Measurements from ENCODE around the gene ADAM11. TPM values are rescaled to one million over a fixed set of nuclear protein-coding genes. Genes with fewer than 3 reads are reported as not detected.

Gene ADAM11
- polyA plus RNA-seq, 2 of the 4 experiments (the other 2 are of a cell fraction): 0.75 to 2.1 TPM

DNA sequence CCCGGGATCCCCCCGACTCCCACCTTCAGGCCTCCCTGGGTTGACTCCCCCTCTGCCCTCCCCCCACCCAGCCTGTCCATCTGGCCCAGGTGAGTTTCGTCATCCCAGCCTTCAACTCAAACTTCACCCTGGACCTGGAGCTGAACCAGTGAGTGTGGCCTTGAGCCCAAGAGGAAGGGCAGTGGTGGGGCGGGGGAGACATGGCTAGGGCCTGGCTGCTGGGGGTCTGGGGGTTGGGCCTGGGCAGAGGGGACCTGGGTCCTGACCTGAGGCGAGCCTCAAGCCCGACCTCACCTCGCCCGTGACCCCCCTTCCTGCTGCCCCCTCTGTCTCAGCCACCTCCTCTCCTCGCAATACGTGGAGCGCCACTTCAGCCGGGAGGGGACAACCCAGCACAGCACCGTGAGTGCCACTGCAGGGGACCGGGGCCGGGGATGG lies 10.9 kb downstream of the ADAM11 start:
- DNase-seq (ENCODE audit: low read depth in 1 of 2, low spot score in 1 of 2) (no peak), ATAC-seq (no peak), FAIRE-seq (no peak)
- Histone ChIP-seq H3K27ac (no peak overlapping the region), H3K9me3 (no peaks in the 10 kb centered on the region), H3K4me2 (no peak overlapping the region), H3K4me1 (peaks cover 5% of the 10 kb centered on the region; the same call in 2 of the 3 replicates), H3K4me3 (no peak overlapping the region)
- WGBS (ENCODE audit: missing lambda C conversion rate): 73% methylated on average over 13 of the region's 15 CpGs
- ChIA-PET POLR2A (no interaction called here), CTCF (interaction anchor here (0.6 to 30.3 kb wide), 4 partner anchors 9 to 253 kb away, joined by 3 to 1787 read pairs (median 24); partner anchors contain the start of gene HIGD1B)
- TF ChIP-seq KDM1A (IDR thresholded peaks at IDR 0.05; ENCODE audit: low read depth) (no peak), CBX2 (IDR thresholded peaks at IDR 0.05; ENCODE audit: borderline replicate concordance, low read depth) (no peak), EHMT2 (IDR thresholded peaks at IDR 0.05; ENCODE audit: low read depth) (no peak), ZFP36 (IDR thresholded peaks at IDR 0.05; ENCODE audit: borderline replicate concordance, partially characterized antibody) (no peak), NFE2L2 (conservative IDR thresholded peaks at IDR 0.05; ENCODE audit: low read length) (no peak), ZNF302 (CRISPR knock-in tag; IDR thresholded peaks at IDR 0.05) (no peak), FOSL2 (IDR thresholded peaks at IDR 0.05) (no peak), FOSL2 (CRISPR knock-in tag; IDR thresholded peaks at IDR 0.05) (no peak), RARB (CRISPR knock-in tag; IDR thresholded peaks at IDR 0.05) (no peak), MYC (IDR thresholded peaks at IDR 0.05; ENCODE audit: borderline replicate concordance, low read length) (no peak)
- TF ChIP-seq, protein P1, sequence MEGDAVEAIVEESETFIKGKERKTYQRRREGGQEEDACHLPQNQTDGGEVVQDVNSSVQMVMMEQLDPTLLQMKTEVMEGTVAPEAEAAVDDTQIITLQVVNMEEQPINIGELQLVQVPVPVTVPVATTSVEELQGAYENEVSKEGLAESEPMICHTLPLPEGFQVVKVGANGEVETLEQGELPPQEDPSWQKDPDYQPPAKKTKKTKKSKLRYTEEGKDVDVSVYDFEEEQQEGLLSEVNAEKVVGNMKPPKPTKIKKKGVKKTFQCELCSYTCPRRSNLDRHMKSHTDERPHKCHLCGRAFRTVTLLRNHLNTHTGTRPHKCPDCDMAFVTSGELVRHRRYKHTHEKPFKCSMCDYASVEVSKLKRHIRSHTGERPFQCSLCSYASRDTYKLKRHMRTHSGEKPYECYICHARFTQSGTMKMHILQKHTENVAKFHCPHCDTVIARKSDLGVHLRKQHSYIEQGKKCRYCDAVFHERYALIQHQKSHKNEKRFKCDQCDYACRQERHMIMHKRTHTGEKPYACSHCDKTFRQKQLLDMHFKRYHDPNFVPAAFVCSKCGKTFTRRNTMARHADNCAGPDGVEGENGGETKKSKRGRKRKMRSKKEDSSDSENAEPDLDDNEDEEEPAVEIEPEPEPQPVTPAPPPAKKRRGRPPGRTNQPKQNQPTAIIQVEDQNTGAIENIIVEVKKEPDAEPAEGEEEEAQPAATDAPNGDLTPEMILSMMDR (IDR thresholded peaks at IDR 0.05): no peak

DNA sequence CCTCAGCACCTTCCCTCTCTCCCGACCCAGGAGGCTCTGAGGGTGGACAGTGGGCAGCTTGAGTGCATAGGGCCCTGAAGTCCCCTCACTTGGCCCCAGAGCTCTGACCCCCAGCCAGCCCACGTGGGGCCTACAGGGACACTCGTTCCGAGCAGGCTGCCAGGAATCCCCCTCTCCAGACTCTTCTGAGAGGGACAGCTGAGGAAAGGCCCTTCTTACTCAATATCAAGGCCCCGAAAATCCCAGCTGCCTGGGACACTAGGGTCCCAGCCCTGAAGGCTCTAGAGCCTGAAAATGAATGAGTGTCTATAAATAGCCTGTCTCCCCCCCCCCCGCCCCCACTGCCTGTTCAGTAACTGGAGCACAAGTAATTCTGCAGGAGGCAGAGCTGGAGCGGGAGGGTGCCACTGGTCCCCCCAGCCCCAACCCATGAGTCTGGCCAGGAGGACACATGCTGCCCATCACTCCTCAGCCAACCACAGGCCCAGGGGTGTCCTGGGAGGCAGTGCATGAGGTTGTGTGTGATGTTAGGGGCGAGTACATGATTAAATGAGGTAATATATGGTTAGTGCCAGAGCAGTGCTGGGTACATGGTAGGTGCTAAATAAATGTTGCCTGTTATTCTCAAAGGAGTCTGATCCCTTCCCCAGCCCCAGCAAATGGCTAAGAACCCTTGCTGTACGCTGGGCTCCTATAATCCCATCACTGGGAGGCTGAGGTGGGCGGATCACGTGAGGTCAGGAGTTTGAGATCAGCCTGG lies 11.6 kb downstream of the ADAM11 start:
- Histone ChIP-seq H3K27ac (no peak overlapping the region), H3K9me3 (no peaks in the 10 kb centered on the region), H3K4me3 (no peak overlapping the region), H3K4me1 (peaks cover 5% of the 10 kb centered on the region; the same call in 2 of the 3 replicates), H3K4me2 (no peak overlapping the region)
- DNase-seq (ENCODE audit: low read depth in 1 of 2, low spot score in 1 of 2) (no peak), FAIRE-seq (no peak), ATAC-seq (no peak)
- CTCF ChIA-PET: interaction anchor here (0.6 to 30.3 kb wide), 8 partner anchors 6 to 252 kb away, joined by 3 to 1787 read pairs (median 14); partner anchors contain the start of gene HIGD1B
- 75% methylated on average over 9 of the region's 11 CpGs for WGBS (ENCODE audit: missing lambda C conversion rate)
- POLR2A ChIA-PET: no interaction called here
- TF ChIP-seq RARB (CRISPR knock-in tag; IDR thresholded peaks at IDR 0.05) (no peak), ZFP36 (IDR thresholded peaks at IDR 0.05; ENCODE audit: borderline replicate concordance, partially characterized antibody) (no peak), NR3C1 (IDR thresholded peaks at IDR 0.05) (no peak), BHLHE40 (IDR thresholded peaks at IDR 0.05; ENCODE audit: low read depth, low read length) (no peak)
- TF ChIP-seq, protein P2, sequence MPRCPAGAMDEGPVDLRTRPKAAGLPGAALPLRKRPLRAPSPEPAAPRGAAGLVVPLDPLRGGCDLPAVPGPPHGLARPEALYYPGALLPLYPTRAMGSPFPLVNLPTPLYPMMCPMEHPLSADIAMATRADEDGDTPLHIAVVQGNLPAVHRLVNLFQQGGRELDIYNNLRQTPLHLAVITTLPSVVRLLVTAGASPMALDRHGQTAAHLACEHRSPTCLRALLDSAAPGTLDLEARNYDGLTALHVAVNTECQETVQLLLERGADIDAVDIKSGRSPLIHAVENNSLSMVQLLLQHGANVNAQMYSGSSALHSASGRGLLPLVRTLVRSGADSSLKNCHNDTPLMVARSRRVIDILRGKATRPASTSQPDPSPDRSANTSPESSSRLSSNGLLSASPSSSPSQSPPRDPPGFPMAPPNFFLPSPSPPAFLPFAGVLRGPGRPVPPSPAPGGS (IDR thresholded peaks at IDR 0.05): no peak

DNA sequence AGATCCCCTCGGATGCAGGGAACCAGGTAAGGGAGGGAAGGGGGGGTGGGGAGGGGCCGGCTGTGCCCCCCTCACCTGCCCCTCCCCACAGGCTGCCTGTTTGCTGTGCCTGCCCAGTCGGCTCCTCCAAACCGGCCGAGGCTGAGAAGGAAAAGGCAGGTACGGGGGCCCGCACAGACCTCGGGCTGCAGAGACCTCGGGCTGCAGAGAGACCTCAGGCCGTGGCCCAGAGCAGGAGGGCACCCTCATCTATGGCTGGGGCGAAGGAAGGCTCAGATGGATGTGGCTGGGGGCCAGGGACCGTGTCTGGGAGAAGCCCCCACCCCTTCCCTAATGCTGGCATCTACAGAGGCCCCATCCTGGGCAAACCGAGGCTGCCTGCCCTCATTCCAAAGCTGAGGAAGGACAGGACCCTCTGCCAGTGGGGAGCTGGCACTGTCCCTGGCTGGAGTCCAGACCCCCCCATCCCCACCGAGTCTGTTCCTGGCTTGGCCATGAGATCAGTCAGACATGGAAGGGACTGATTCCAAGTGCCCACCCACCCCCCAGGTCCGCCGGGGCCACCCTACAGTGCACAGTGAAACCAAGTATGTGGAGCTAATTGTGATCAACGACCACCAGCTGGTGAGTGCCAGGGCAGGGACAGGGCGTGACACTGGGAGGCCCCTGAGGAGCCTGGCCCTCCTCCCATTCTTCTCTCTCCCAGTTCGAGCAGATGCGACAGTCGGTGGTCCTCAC lies 13.7 kb downstream of the ADAM11 start:
- FAIRE-seq: no peak
- 37% methylated on average over 18 of the region's 21 CpGs for WGBS (ENCODE audit: missing lambda C conversion rate)
- CTCF ChIA-PET: interaction anchor here (1.0 to 30.3 kb wide), 9 partner anchors 8 to 363 kb away, joined by 3 to 1787 read pairs (median 13); partner anchors contain the start of genes ACBD4 and HIGD1B

More for the DNA sequence above, 13.7 kb downstream of the ADAM11 start:
- Histone ChIP-seq H3K4me2 (no peak overlapping the region), H3K4me1 (peaks cover 9% of the 10 kb centered on the region; the same call in 2 of the 3 replicates), H3K4me3 (no peak overlapping the region), H3K9me3 (no peaks in the 10 kb centered on the region), H3K27ac (no peak overlapping the region)
- TF ChIP-seq HOXB5 (CRISPR knock-in tag; IDR thresholded peaks at IDR 0.05) (no peak), ZC3H11A (IDR thresholded peaks at IDR 0.05) (no peak), HOXB13 (CRISPR knock-in tag; IDR thresholded peaks at IDR 0.05; ENCODE audit: low read depth) (no peak)
- ATAC-seq: no peak
- no peak for DNase-seq (ENCODE audit: low read depth in 1 of 2, low spot score in 1 of 2)
- POLR2A ChIA-PET: interaction anchor here (0.5 kb wide), 1 partner anchor 16 kb away, joined by 4 read pairs; no protein-coding TSS in a partner anchor

Data from A549 (cell line).